AG04449 (cell line): ENCODE data around the gene LMTK3.

Experiments used
- CTCF ChIA-PET: fragments of 350-600 bp; formaldehyde crosslinking; extraction: SDS; loops from one replicate; lab custom pipeline; 2021; ENCODE audit warnings: antibody characterized with exemption; lab: Yijun Ruan, JAX
- POLR2A ChIA-PET: fragments of 400-600, 350-600 bp; formaldehyde crosslinking; extraction: SDS; loops from one replicate; lab custom pipeline; 2020; ENCODE audit warnings: antibody characterized with exemption, inconsistent platforms; lab: Yijun Ruan, JAX
- DNase-seq: peaks from one replicate; pipeline ENCODE4 v3.0.0-alpha.2; 2010; ENCODE audit warnings: low read depth, low spot score
- H3K4me3 ChIP-seq: 2 replicates; pipeline ENCODE4 v1.5.1; 2011; ENCODE audit warnings: low read depth, mild to moderate bottlenecking, control low read depth, low read length
- TF ChIP-seq, protein P1 (sequence below): IDR thresholded peaks from one replicate; pipeline ENCODE4 v1.5.1; 2011; ENCODE audit warnings: mild to moderate bottlenecking, moderate library complexity, low read length, control low read depth, inconsistent platforms; ENCODE audit not compliant: insufficient read depth; ENCODE audit errors: missing control alignments

The LMTK3 gene

DNA sequence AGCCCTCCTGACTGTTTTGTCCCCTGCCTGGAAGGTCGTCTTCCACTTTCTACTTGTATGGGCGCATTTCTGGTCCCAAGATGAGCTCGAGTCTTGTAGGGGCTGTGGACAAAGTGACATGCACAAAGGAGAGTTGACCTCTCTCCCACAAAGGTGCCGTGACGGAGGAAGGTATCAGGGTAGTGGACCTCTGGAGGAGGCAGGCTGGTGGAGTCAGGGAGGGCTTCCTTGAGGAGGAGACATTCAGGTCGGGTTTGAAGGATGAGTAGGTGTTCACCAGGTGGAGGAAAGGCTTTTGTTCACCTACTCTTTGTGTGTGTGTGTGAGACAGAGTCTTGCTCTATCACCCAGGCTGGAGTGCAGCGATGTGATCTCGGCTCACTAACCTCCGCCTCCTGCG is 40.8 kb downstream of the LMTK3 start:
- TF ChIP-seq, protein P1, sequence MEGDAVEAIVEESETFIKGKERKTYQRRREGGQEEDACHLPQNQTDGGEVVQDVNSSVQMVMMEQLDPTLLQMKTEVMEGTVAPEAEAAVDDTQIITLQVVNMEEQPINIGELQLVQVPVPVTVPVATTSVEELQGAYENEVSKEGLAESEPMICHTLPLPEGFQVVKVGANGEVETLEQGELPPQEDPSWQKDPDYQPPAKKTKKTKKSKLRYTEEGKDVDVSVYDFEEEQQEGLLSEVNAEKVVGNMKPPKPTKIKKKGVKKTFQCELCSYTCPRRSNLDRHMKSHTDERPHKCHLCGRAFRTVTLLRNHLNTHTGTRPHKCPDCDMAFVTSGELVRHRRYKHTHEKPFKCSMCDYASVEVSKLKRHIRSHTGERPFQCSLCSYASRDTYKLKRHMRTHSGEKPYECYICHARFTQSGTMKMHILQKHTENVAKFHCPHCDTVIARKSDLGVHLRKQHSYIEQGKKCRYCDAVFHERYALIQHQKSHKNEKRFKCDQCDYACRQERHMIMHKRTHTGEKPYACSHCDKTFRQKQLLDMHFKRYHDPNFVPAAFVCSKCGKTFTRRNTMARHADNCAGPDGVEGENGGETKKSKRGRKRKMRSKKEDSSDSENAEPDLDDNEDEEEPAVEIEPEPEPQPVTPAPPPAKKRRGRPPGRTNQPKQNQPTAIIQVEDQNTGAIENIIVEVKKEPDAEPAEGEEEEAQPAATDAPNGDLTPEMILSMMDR = no peak
- ChIA-PET CTCF (interaction anchor here (0.7 to 1.9 kb wide), 7 partner anchors 9 to 118 kb away, joined by 3 to 17 read pairs (median 6); partner anchors contain the start of genes GRWD1 and KDELR1), POLR2A (no interaction called here)
- peak overlapping the region; percentile 84 for H3K4me3 ChIP-seq
- DNase-seq = no peak

DNA sequence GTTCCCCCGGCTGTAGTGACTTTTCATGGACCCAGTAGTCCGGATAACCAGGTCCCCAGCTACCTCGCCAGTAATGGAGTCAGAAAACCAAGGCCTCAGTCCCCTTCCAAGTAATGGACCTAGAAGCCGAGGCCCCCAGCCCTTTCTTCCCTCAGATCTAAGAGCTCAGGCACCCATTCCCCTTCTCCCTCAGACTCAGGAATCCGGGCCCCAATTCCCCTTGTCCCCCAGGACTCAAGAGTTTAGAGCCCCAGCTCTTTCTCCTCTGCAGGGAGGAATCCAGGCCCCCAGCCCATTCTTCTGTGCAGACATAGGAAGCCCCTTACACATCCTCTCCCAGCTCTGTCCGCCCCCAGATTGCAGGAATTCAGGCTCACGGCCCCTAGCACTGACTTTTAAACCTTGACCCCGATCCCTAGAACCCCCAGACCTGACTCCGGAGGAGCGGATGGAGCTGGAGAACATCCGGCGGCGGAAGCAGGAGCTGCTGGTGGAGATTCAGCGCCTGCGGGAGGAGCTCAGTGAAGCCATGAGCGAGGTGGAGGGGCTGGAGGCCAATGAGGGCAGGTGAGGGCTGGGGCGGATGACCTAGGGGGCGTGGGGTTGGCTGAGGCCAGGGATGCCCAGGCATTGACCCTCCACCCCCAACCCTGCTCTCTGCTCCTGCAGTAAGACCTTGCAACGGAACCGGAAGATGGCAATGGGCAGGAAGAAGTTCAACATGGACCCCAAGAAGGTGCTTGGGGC is 41.5 kb downstream of the LMTK3 start:
- peak overlapping the region; percentile 84 for H3K4me3 ChIP-seq
- TF ChIP-seq, protein P1 = no peak
- ChIA-PET CTCF (interaction anchor here (0.6 to 1.9 kb wide), 8 partner anchors 10 to 118 kb away, joined by 3 to 17 read pairs (median 6); partner anchors contain the start of genes GRWD1 and KDELR1), POLR2A (interaction anchor here (0.7 kb wide), 1 partner anchor 10 kb away, joined by 3 read pairs; no protein-coding TSS in a partner anchor)
- DNase-seq = no peak

DNA sequence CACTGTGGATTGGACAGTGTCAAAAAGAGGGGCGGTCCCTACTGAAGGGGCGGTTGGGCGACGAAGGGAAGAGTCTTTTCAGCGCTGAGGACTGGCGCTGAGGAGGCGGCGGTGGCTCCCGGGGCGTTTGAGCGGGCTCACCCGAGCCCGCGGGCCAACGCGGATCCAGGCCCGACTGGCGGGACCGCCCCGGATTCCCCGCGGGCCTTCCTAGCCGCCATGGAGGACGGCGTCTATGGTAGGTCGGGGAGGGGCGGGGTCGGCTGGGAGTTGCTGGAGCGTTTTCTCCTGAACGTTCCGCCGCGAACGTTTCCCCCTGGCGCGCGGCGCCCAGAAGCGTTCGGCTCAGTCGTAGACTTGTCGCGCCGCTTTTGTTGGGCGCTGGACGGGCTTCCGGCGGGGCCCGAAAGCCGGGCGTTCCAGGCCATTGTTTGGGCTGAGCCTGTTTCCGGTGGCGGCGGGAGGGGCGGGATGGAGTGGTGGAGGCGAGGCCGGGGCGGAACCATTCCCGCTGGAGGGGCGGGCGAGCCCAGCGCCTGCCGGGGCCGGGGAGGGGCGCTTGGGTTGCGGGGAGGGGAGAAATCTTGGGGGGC is 42.2 kb downstream of the LMTK3 start, which contains the start of gene CYTH2:
CYTH2 (plus strand) TSS at position 81 of the 593 bp plus-strand sequence; CDS start at position 220, 139 bp downstream.
- TF ChIP-seq, protein P1 = no peak
- POLR2A ChIA-PET = interaction anchor here (0.7 kb wide), 1 partner anchor 11 kb away, joined by 3 read pairs; no protein-coding TSS in a partner anchor
- CTCF ChIA-PET = interaction anchor here (1.7 to 1.8 kb wide), 4 partner anchors 18 to 119 kb away, joined by 6 to 17 read pairs (median 8); no protein-coding TSS in a partner anchor
- no peak for DNase-seq
- H3K4me3 ChIP-seq = peak within 1 kb of the TSS; percentile 84

DNA sequence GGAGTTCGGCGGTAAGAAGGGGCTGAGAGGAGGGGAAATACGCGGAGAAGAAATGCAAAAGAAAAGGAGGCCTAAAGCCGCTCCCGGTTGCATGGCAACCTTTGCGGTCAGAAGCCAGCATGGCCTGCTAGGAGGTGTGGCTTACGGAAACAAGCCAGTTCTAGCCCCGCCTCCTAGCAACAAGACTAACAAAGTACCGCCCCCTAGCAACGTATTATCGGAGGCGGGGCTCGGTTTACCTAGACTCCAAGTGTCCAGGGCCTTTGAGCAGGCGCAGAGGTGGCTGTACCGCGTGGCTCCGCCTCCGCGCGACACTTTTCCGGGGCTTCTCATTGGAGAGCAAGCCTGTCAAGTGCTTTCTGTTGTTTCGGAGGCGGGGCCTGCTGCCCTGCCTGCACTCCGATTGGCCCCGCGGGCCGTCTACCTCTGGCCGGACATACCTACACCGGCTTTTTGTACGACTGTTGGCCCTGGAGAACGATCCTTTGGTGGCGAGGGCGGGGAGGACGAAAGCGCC is 42.8 kb downstream of the LMTK3 start:
- POLR2A ChIA-PET = no interaction called here
- H3K4me3 ChIP-seq = peak overlapping the region; percentile 84
- TF ChIP-seq, protein P1 = no peak
- CTCF ChIA-PET = interaction anchor here (1.0 to 1.6 kb wide), 2 partner anchors 115 to 120 kb away, joined by 3 to 4 read pairs; no protein-coding TSS in a partner anchor
- DNase-seq = peak; percentile 100

DNA sequence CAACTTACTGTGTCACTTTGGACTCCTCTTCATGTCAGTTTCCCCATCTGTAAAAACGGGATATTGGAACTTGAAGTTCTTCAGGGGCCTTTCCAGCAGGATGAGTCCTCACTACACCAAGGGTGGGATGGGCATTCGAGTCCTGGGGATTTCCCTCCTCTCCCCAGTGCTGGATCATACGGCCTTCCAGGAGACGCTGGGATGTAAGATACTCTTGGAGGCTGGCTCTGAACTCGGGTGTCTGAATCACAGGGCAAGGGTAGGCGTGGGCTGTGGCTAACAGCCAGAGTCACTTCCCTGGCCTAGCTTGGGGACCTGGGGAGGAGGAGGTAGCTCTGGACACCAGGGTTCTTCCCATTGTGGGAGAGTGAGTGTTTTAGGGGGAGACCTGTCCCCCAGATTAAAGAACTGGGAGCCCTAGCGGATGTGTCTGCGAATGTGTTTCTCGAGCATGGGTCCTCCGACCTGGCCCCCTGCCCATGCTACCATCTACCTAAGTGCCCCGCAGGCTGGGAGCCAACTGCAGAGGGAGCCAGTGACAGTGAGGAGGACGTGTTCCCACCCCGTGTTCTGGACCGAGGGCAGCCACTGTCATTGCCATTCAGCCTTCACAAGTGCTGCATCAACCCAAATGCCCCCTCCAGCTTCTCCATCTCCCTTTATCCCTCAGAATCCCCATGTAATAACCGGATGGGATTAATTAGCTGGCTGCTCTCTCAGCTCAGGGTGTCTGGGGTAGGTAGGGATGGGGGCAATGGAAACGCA is 44.9 kb downstream of the LMTK3 start:
- TF ChIP-seq, protein P1 = no peak
- no peak for DNase-seq
- no peak overlapping the region for H3K4me3 ChIP-seq
- ChIA-PET CTCF (interaction anchor here (0.6 to 1.9 kb wide), 4 partner anchors 21 to 117 kb away, joined by 3 to 12 read pairs (median 4); partner anchors contain the start of genes GRWD1 and KDELR1), POLR2A (no interaction called here)
